Fibroblast of skin of left quadriceps (primary cell): ENCODE results near the gene LSM11.

Experiments
- DNase-seq, 2 experiments: peaks; one replicate each; pipeline ENCODE4 v3.0.0-alpha.2; 2013; ENCODE audit warnings: low read depth in 2 of 2

Gene LSM11

DNA sequence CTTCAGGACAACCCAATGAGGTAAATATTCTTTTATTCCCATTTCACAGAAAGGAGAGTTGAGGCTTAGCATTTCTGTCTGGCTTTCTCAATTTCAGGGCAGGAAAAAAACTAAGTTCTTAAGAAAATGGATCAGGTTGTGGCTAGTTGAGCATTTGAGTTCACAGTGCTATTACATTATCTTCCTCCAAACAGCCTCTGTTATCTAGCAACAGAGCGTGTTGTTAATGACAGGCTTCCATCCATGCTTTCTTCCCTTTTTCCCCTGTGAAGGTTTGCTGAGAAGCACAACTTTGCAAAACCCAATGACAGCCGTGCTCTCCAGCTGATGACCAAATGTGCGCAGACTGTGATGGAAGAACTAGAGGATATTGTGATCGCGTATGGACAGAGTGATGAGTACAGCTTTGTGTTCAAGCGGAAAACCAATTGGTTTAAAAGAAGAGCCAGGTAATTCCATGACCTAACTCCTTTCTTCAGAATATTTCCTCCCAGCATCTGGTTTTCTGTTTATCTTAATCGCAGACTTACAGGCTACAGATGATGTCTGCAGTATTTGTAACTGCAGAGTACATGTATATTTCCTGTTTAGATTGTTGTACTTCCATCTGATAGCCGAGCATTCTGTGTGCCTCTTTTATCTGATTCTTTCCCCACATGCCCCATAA is 10.8 kb upstream of the LSM11 start:
- no peak for DNase-seq

DNA sequence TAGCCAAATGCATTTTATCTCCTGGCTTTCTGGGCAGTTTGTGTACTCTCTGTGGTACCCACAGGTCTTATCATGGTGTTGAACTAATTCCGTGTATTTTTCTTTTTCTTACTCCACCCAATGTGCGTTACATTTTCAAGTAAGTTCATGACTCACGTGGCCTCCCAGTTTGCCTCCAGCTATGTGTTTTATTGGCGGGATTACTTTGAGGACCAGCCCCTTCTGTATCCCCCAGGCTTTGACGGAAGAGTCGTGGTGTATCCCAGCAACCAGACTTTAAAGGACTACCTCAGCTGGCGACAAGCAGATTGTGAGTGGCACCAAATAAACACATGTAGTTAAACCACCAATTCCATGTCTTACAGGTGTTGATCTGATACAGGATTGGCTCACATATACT is 9.1 kb upstream of the LSM11 start:
- no peak for DNase-seq

GRCh38 chr5:157735991-157736390 is 7.5 kb upstream of the LSM11 start:
- DNase-seq, result no peak

DNA sequence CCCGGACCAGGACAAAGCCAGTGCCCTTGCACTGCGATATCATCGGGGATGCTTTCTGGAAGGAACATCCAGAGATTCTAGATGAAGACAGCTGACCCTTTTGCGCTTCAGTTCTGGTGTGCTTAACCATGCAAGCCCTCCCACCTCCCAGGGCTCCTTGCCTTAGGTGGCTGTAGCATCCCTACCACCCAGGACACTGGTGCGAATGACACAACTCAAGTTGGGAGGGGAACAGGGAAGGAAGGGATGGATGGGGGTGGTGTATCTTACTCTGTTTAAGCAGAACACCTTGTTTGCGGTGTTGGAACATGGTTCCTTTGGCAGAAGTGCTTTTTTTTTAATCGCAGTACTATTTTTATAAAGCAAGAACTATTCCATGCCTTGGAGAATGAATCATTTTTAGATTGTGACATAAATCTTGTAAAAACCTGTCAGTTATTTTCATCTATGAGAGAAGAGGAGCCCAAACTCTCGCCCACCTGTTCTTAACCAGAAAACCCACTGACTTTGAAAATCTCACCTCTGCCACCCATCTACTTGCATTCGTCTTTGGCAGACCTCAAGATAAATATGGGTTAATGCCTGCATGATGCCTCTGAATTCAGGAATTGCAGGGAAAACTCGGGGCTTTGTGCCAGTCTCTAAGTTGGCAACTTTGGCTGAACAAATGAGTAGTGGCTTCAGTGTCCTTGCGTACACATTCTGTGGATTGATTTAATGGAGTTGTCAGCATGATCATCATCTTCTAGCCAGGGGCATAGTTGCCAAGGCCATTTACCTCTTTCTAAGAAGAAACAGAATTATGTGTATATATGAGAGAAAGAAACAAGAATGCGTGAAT is 3.9 kb upstream of the LSM11 start:
- DNase-seq, result no peak

DNA sequence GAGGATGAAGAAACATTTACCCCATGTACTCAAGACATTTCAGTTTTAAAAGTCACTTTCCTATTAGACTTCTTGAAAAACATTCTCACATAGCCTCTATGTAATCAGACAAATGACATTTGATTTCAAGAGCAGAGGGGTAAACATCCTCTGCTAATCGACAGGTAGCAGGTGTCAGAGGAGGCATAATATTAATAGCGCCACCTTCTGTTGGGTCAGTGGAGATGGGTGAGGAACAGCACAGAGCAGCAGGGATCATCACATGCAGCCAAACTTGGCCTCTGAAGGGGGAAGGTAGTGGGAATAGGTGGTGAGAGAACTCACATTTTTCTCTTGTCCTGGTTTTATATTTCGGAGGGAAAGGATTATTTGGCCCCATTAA is 3.3 kb upstream of the LSM11 start:
- no peak for DNase-seq

DNA sequence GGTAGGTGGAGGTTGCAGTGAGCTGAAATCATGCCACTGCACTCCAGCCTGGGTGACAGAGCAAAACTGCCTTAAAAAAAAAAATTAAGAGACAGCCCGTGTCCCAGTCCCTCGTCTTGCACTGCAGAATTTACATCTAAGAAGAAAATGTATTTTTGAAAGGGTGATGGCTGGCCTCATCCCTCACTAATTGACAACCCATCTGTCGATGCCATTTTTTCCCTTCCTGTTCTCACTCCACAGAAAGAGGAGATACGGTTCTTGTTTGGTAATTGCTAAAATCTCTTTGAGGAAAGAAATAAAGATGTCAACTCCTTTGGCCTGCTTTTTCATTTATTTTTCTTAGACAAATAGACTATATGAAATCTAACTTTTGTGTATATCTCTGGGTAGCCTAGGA is 2.4 kb upstream of the LSM11 start:
- no peak for DNase-seq

- no peak for DNase-seq
Measured at GRCh38 chr5:157744051-157745011, 819 bp downstream of the LSM11 start.

DNA sequence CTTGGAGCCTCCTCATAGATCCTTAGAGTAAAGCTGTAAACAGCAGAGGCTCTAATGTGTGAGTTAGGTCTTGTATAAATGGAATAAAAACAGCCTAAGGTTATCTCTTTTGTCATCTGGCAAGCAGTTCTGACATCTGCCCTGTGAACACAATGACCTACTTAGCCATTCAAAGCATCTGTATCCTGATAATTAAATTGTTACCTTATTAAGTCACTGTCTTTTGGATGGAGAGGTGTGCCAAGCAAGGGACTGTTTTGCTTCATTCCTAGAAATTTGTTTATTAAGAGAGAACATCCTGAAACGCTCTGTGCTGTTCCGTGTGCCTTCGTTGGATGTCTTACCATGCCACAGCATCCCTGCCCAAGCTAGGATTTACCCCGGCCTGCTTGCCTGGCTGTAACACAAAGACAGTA is 1.5 kb downstream of the LSM11 start:
- DNase-seq, result no peak

- no peak for DNase-seq
Measured at GRCh38 chr5:157747173-157747740, 3.7 kb downstream of the LSM11 start.

DNA sequence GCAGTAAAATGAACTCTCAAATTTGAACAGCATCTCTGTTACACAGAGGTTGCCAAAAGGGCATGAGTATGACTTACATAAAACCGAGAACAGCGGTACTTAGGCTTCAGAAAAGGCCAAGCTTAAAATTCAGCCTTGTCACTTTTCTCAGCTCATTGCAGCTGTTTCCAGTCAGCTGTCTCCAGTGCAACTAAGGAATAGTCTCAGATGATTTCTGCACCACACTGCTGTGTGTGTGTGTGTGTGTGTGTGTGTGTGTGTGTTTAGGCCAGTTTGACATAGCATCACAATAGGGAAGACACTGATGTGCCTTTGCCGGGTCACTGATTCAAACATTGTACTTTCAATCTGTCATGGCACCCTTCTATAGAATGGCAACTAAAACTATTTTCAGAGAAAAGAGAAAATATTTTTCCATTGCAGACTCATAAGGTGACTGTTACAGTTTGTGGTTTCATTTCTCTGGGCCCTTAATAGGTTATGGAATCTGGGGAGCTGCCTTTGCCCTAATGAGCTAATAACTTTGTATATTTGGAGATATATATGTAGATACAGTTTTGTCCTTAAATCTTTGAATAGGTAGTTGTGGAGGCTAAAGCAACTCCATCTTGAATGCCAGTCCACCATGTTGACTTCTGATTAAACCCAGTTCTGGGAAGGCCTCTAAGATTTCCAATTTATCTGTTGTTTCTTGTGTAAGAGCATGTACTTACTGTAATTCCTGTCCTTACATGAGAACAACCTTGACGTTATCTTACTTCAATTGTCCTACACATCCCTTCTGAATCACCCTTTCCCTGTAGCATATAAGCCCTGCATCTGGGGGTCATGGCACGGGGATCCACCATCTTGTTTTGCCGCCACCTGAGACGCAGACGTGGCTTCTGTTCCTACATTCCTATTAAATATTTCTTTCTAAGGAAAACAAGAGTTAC is 4.5 kb downstream of the LSM11 start:
- DNase-seq, result no peak

DNA sequence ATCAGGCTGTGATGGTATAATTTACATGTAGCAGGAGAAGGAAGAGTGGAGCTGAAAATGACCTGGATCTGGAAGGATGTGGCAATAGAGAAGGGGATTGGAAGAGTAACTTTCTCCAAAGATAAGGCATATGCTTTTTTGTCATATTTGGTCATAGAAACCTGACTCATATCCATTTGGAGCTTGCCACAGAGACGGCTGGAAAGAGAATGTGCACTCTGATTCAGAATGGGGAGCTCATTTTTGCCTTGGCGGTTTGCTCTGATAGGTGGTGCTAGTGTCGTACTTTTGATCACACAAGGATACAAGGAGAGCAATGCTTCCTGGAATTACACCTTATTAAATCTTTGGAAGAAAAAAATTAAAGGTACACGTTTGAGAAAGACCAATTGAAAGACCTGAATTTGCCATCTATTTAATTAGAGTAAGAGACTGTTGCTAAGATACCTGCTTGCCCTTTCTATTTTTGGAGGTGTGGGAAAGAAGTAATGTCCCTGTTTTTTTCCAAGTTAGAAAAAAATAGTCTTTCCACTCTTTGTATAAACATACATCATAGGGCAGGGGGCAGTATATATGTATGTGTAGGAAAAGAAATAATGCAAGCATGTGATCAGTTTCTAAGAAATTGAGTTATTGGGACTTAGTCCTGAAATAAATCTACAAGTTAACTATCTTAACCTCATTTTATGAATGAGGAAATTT is 5.4 kb downstream of the LSM11 start:
- peak; percentile 70 to 72 for DNase-seq

GRCh38 chr5:157749462-157749799 is 5.9 kb downstream of the LSM11 start:
- no peak for DNase-seq

GRCh38 chr5:157750320-157750719 is 6.8 kb downstream of the LSM11 start:
- peak in 1 of 2 experiments; percentile 23 for DNase-seq

DNA sequence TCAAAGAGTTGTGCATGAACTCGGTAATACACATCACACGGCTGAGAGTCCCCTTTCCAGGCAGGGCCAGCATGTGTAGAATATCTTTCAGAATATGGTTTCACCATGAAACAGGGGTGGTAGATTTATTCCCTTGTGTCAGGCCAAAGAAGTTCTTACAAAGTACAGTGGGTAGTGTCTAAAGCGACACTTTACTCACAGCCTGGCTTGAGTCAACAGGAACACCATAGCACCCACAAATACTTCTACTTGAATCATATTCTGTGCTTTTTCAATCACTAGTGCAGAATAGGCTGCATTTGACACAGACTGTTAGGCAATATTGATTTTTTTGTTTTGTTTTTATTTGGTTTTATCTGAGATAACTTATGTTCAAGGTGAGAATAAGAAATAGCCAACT is 12.6 kb downstream of the LSM11 start:
- no peak for DNase-seq

GRCh38 chr5:157758706-157759105 is 15.2 kb downstream of the LSM11 start:
- DNase-seq, result no peak

DNA sequence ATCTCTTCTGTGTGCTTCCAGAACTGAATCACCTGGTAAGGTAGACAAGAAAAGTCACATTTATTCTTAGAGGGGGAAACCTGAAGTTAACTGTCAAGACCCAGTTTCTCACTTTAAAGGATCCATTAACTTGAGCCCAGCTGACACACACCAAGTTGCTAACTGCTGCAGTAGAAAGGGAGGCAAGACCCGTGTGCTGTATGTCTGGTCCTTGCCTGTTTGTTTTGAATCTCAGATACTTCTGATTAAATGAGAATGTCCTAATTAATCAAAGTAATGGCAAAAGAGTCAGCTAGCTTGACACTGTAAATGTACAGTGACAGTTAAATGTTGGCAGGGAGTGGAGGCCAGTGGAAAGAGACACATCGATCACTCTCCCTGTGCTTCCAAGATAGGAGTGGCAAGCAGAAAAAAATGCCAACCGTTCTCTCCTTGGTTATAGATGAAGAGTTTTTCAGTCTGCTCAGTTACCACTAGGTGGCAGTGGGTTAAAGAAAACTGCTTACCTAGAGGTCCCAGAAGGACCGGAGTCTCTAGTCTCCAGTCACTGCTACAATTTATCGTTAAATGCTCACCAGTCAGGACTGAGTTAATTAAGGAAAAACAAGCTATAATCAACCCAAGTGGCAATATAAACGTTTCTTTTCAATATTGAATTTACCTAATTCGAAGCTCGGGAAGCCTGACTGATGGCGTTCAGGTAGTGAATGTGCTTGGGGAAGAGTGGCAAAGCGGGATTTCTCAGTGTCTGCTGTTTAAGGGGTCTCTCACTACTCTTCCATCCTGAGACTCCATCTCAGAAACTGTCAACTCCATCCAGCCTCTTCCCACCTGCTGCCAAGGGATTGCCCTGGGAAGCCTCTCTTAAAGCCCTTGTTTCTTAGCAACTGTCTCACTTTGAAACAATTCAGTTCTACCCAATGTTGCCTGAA is 18.4 kb downstream of the LSM11 start:
- DNase-seq, result peak; percentile 38 to 42

DNA sequence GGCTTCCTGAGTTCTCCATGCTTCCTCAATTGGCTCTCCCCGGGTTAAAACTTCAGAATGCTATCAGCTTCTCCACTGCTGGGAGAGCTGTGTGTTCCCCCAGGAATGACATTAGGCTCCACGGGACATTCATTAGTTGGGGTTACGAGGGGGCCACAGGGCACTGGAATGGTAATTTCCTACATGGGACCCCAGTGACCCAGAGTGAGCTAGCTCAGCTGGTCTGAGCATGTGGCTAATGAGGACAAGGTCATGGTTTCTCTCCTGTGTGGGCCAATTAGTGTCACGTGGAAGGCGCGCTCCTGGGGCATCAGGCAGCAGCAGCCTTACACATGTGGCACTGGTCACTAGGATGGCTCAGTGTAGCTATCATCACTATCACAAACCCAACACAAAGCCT is 21.0 kb downstream of the LSM11 start:
- no peak for DNase-seq

DNA sequence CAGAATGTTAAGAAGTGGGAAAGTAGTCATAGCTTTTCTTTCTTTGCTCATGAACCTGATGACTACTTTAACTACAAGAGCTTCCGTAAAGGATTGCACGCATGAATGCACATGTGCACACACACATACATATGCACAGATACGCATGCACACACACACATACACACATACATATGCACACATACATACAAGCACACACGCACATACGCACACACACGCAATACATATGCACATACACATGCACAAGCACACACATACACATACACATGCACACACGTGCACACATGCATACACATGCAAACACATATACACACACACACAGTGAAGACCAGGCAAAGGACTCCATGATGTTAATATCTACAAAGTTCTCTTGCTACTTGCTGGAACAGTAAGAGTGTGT is 22.9 kb downstream of the LSM11 start:
- no peak for DNase-seq

- no peak for DNase-seq
Measured at GRCh38 chr5:157766902-157767301, 23.4 kb downstream of the LSM11 start.
